PC-9 (cell line): ENCODE results near the gene NLGN4X. TPM values are rescaled to one million over a fixed set of nuclear protein-coding genes. Genes with fewer than 3 reads are reported as not detected.

ENCODE experiments used
- BruUV-seq: library from RNA; stranded (reverse); fragments of 400-500 nt; replicated peaks from 2 replicates; lab custom pipeline; 2021; lab: Mats Ljungman, UMichigan
- CTCF ChIA-PET: fragments of 300-600 bp; sonication (Branson Sonifier 250); formaldehyde crosslinking; loops from one replicate; lab custom pipeline; 2022; ENCODE audit warnings: antibody characterized with exemption; lab: Charles Lee
- POLR2A ChIA-PET: fragments of 300-600 bp; sonication (Branson Sonifier 250); formaldehyde crosslinking; loops from one replicate; lab custom pipeline; 2022; ENCODE audit warnings: antibody characterized with exemption; ENCODE audit not compliant: unreplicated experiment; lab: Charles Lee
- DNase-seq, 2 experiments: peaks; one replicate each; pipeline versions ENCODE4 v3.0.0 to v3.0.0-alpha.2; 2015 to 2022; ENCODE audit warnings: mixed read lengths in 1 of 2
- H2AFZ ChIP-seq: fragments of 200-600 bp; sonication (generic); 2 replicates; pipeline ENCODE4 v1.8.1; 2017; ENCODE audit warnings: antibody characterized with exemption
- H3F3A ChIP-seq: fragments of 200-600 bp; sonication (generic); 2 replicates; pipeline ENCODE4 v1.8.1; 2017; ENCODE audit warnings: antibody characterized with exemption, mild to moderate bottlenecking, low read depth; ENCODE audit not compliant: insufficient read depth
- H3K27ac ChIP-seq: fragments of 200-600 bp; sonication (generic); 2 replicates; pipeline ENCODE4 v1.6.1; 2016; ENCODE audit warnings: mixed run types
- H3K27me3 ChIP-seq: fragments of 200-600 bp; sonication (generic); 2 replicates; pipeline ENCODE4 v1.6.1; 2016; ENCODE audit warnings: low read depth, mixed run types; ENCODE audit not compliant: insufficient read depth
- H3K36me3 ChIP-seq: fragments of 200-600 bp; sonication (generic); 2 replicates; pipeline ENCODE4 v1.6.1; 2016; ENCODE audit warnings: low read depth, mixed run types
- H3K4me1 ChIP-seq: fragments of 200-600 bp; sonication (generic); replicated peaks from 2 replicates; pipeline ENCODE4 v1.6.1; 2016; ENCODE audit warnings: mixed run types; ENCODE audit not compliant: insufficient read depth
- H3K4me2 ChIP-seq: fragments of 200-600 bp; sonication (generic); 2 replicates; pipeline ENCODE4 v1.6.1; 2017; ENCODE audit warnings: mixed run types
- H3K4me3 ChIP-seq: fragments of 200-600 bp; sonication (generic); 2 replicates; pipeline ENCODE4 v1.6.1; 2016; ENCODE audit warnings: mixed run types
- H3K79me2 ChIP-seq: fragments of 200-600 bp; sonication (generic); 2 replicates; pipeline ENCODE4 v1.6.1; 2017; ENCODE audit warnings: low read depth, mixed run types
- H3K9me2 ChIP-seq: fragments of 200-600 bp; sonication (generic); 2 replicates; pipeline ENCODE4 v1.8.1; 2017; ENCODE audit warnings: mild to moderate bottlenecking; ENCODE audit not compliant: insufficient read depth
- H3K9me3 ChIP-seq: fragments of 200-600 bp; sonication (generic); 2 replicates; pipeline ENCODE4 v1.8.1; 2016; ENCODE audit warnings: low read depth; ENCODE audit not compliant: insufficient read depth
- H4K20me1 ChIP-seq: fragments of 200-600 bp; sonication (generic); 2 replicates; pipeline ENCODE4 v1.8.1; 2017; ENCODE audit not compliant: insufficient read depth
- EZH2 ChIP-seq: fragments of 200-600 bp; sonication (generic); IDR thresholded peaks from 2 replicates; pipeline ENCODE4 v1.8.0; 2017; ENCODE audit warnings: antibody characterized with exemption, low read depth
- intact Hi-C: fragments of 100-400 bp; cut with micrococcal nuclease; formaldehyde crosslinking; loops from one replicate; pipeline ENCODE4 v1.10.0; 2022; ENCODE audit not compliant: unreplicated experiment
- total RNA-seq: library from RNA; stranded (reverse); gene quantifications from 2 replicates; pipeline ENCODE4 v1.2.3, GENCODE V29; 2021
- TF ChIP-seq, protein P1 (sequence below): fragments of 200-600 bp; sonication (generic); conservative IDR thresholded peaks from 2 replicates; pipeline ENCODE4 v1.6.1; 2017; ENCODE audit warnings: mixed run types, antibody characterized with exemption, mild to moderate bottlenecking, moderate library complexity

Gene NLGN4X
- total RNA-seq, 1 experiment from 2014 or later, result 0.31 TPM

DNA sequence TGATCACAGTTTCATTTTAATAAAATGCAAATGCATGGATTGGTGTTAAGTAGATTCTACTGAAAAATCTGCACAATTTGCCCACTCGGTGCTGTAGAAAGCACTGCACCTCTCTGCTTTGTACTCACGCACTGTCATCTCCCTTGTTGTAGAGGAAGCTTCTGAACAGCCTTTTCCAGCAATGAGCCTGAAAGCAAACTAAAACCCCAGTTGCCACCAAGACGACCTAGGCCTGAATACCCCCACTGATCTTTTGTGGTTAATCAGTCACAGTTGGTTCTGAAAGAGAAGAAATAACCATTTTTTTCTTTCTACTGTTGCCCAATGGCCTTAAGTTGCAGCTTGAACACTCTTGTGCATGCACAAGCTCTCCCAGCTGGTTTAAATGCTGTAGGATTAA, 229.8 kb downstream of the NLGN4X start:
- DNase-seq, result no peak
- Histone ChIP-seq H3K79me2 (no peaks in the 10 kb centered on the region), H3K27ac (no peak overlapping the region), H3K9me3 (no peaks in the 10 kb centered on the region), H3K4me1 (no peaks in the 10 kb centered on the region), H3K9me2 (no peaks in the 10 kb centered on the region), H2AFZ (no peak overlapping the region), H3K27me3 (no peaks in the 10 kb centered on the region), H3F3A (no peaks in the 10 kb centered on the region), H3K36me3 (no peaks in the 10 kb centered on the region), H3K4me3 (no peak overlapping the region), H4K20me1 (no peaks in the 10 kb centered on the region), H3K4me2 (no peak overlapping the region)
- ChIA-PET POLR2A (no interaction called here), CTCF (no interaction called here)
- TF ChIP-seq, protein P1, sequence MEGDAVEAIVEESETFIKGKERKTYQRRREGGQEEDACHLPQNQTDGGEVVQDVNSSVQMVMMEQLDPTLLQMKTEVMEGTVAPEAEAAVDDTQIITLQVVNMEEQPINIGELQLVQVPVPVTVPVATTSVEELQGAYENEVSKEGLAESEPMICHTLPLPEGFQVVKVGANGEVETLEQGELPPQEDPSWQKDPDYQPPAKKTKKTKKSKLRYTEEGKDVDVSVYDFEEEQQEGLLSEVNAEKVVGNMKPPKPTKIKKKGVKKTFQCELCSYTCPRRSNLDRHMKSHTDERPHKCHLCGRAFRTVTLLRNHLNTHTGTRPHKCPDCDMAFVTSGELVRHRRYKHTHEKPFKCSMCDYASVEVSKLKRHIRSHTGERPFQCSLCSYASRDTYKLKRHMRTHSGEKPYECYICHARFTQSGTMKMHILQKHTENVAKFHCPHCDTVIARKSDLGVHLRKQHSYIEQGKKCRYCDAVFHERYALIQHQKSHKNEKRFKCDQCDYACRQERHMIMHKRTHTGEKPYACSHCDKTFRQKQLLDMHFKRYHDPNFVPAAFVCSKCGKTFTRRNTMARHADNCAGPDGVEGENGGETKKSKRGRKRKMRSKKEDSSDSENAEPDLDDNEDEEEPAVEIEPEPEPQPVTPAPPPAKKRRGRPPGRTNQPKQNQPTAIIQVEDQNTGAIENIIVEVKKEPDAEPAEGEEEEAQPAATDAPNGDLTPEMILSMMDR, result no peak
- TF ChIP-seq EZH2, result no peak
- intact Hi-C loops, result no loop called here
- BruUV-seq, result no TSS peak

DNA sequence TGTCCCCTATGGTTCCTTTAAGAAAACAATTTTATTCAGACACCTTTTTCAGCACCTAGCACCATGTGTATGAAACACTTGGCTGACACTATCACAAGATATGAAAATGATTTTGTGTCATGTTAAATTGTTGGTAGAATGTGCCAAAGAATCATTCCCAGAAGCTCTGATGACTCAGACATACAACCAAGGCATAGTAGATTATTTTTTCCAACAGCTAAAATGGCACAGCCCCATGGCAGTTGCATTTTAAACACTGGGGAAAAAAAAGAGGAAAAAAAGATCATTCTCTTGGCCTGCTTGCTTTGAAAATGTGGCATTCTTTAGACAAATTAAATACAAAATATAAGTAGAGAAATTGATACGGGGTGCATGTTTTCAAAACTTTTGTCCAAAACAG, 230.2 kb downstream of the NLGN4X start:
- no peaks in the 10 kb centered on the region for H3F3A ChIP-seq
- ChIA-PET CTCF (no interaction called here), POLR2A (no interaction called here)
- no peaks in the 10 kb centered on the region for H3K9me2 ChIP-seq
- H3K4me2 ChIP-seq, result no peak overlapping the region
- H3K27me3 ChIP-seq, result no peaks in the 10 kb centered on the region
- no peak overlapping the region for H3K4me3 ChIP-seq
- no peaks in the 10 kb centered on the region for H3K4me1 ChIP-seq
- BruUV-seq, result no TSS peak
- no peaks in the 10 kb centered on the region for H3K9me3 ChIP-seq
- H3K36me3 ChIP-seq, result no peaks in the 10 kb centered on the region
- intact Hi-C loops, result no loop called here
- H3K27ac ChIP-seq, result no peak overlapping the region
- no peaks in the 10 kb centered on the region for H4K20me1 ChIP-seq
- no peak for DNase-seq
- TF ChIP-seq, protein P1, result no peak
- no peak for TF ChIP-seq EZH2
- H3K79me2 ChIP-seq, result no peaks in the 10 kb centered on the region
- no peak overlapping the region for H2AFZ ChIP-seq

DNA sequence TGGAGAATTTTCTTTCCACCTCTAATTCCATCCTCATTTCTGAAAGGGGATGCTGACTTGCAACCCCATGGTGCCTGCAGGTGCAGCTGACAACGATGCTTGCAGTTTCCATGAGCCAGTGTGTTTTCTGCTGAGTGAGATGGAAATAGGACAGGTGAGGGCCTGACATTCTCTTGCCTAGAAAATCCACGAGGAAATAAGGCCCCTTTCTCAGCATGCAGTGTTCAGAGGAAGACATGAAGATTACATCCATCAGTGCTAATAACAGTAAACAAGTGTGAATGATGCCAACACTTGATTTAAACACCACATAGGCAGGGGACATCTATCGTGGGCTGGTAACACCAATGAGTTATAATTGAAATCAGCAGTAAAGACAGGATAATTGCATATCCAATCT, 237.3 kb downstream of the NLGN4X start:
- POLR2A ChIA-PET, result no interaction called here
- Histone ChIP-seq H3K27ac (no peak overlapping the region), H3K4me2 (no peak overlapping the region), H3K27me3 (no peaks in the 10 kb centered on the region), H4K20me1 (no peaks in the 10 kb centered on the region), H3K4me3 (no peak overlapping the region), H3K4me1 (no peaks in the 10 kb centered on the region), H3K36me3 (no peaks in the 10 kb centered on the region), H3K9me2 (no peaks in the 10 kb centered on the region), H3F3A (no peaks in the 10 kb centered on the region), H2AFZ (no peak overlapping the region), H3K79me2 (no peaks in the 10 kb centered on the region), H3K9me3 (no peaks in the 10 kb centered on the region)
- no peak for TF ChIP-seq EZH2
- TF ChIP-seq, protein P1, result no peak
- BruUV-seq, result no TSS peak
- intact Hi-C loops, result no loop called here
- DNase-seq, result no peak
- CTCF ChIA-PET, result no interaction called here
